BJ (cell line): ENCODE data around the gene CENPF. TPM values are rescaled to one million over a fixed set of nuclear protein-coding genes. Genes with fewer than 3 reads are reported as not detected.

ENCODE experiments used
- CTCF ChIA-PET: fragments of 350-600 bp; formaldehyde crosslinking; extraction: SDS; loops from one replicate; lab custom pipeline; 2021; ENCODE audit warnings: antibody characterized with exemption, inconsistent platforms; lab: Yijun Ruan, JAX
- POLR2A ChIA-PET: fragments of 300-600 bp; sonication (Branson Sonifier 250); formaldehyde crosslinking; extraction: SDS; loops from one replicate; lab custom pipeline; 2021; ENCODE audit warnings: antibody characterized with exemption; lab: Charles Lee
- DNase-seq: peaks from one replicate; pipeline ENCODE4 v3.0.0-alpha.2; 2011; ENCODE audit warnings: low read depth
- H3K27me3 ChIP-seq: 2 replicates; pipeline ENCODE4 v1.6.0; 2011; ENCODE audit warnings: low read length; ENCODE audit not compliant: control insufficient read depth, insufficient read depth
- H3K36me3 ChIP-seq: 2 replicates; pipeline ENCODE4 v1.5.1; 2011; ENCODE audit warnings: low read length; ENCODE audit not compliant: control insufficient read depth, insufficient read depth
- H3K4me3 ChIP-seq: 2 replicates; pipeline ENCODE4 v1.5.1; 2011; ENCODE audit warnings: low read depth, mild to moderate bottlenecking, control low read depth, low read length
- CTCF ChIP-seq: IDR thresholded peaks from 2 replicates; pipeline ENCODE4 v1.5.1; 2011; ENCODE audit warnings: low read depth, mild to moderate bottlenecking, control low read depth, inconsistent platforms, low read length, moderate library complexity; ENCODE audit not compliant: insufficient read depth
- polyA minus RNA-seq: library from RNA; depleted of rRNA, polyadenylated mRNA; stranded (reverse); fragments of >200 nt; gene quantifications from 2 replicates; pipeline ENCODE4 v1.2.3, GENCODE V29; 2011; rRNA and poly(A)+ RNA removed
- polyA plus RNA-seq: library from polyadenylated mRNA; depleted of rRNA; stranded (reverse); fragments of >200 nt; gene quantifications from 2 replicates; pipeline ENCODE4 v1.2.3, GENCODE V29; 2011; rRNA removed

Gene CENPF
- 10.9 and 18.7 TPM in 2 replicates for polyA plus RNA-seq
- 6.4 and 9.0 TPM in 2 replicates for polyA minus RNA-seq

DNA sequence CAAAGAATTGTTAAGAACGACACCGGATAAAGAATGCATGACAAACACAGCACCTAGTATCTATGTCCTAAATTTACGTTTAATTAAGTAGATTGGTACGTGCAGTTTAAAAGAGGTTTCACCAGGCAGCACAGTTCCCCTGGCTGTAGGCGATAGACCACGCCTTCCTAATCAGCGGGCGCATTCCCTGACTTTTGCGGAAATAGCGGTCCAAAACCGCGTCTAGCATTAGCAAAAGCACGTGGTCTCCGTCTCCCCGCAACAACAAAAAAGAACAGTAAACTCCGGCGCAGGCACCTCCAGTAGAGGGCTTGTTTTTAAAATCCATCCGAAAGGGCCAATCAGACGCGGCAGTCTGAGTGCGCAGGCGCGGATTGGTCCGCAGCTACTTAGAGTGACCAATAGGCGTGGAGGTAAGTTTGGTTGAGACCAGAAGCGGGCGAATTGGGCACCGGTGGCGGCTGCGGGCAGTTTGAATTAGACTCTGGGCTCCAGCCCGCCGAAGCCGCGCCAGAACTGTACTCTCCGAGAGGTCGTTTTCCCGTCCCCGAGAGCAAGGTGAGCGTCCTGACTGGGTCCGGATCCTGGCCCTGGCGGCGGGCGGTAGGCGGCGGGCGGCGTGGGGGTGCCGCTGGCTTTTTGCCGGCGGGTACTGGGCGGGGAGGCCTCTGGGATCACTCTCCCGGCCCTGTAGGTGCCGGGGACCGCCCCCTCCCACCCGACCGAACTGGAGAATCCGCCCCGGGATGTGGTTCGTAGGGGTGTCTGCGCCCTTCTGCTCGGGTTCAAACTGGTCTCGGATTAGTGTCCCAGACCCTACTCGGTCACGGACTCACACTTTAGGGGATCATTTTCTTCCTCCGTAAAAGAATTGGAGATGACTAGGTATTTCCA lies at the start of gene CENPF:
Gene CENPF (plus strand): TSS at position 432 of the 894 bp plus-strand sequence. CDS start 10,560 bp downstream, outside the sequence.
- TF ChIP-seq CTCF, result peak; percentile 48
- DNase-seq, result peak; percentile 94
- ChIA-PET POLR2A (no interaction called here), CTCF (interaction anchor here (0.6 to 2.1 kb wide), 5 partner anchors 9 to 921 kb away, joined by 3 to 10 read pairs (median 4); no protein-coding TSS in a partner anchor)
- H3K27me3 ChIP-seq, result no peaks in the 10 kb centered on the region
- H3K36me3 ChIP-seq, result no peaks in the 10 kb centered on the region
- peak within 1 kb of the TSS; percentile 75 for H3K4me3 ChIP-seq

DNA sequence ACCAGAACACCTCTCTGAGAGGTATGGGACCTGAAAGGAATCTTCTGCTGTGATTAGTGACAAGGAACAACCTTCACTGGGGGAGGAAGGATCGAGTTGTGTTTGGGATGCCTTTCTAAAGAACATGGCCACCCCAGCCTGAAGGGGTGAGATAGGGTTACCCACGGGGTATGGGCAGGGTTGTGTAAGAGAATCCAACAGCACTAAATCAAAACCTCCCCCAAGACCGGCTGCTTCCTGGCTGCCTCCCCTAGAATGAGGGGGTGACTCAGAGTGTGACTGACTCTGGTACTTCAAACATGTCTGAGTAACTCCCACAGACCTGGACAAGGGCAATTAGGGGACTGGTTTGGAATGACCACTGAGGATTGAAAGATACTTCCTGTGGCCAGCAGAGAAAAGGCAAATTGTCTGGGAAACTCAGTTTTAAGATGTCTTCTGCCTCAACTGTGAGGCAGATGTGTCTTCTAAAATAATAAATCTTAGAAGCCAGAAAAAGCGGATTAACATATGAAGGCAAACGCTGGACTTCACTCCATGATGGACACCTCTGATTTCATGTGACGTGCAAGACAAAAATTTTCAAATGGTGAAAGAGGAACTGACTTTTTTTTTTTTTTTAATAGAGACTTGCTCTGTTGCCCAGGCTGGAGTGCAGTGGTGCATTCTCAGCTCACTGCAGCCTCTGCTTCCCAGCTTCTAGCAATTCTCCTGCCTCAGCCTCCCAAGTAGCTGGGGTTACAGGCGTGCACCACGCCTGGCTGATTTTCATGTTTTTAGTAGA lies 44.9 kb upstream of the CENPF start:
- ChIA-PET POLR2A (no interaction called here), CTCF (interaction anchor here (1.7 kb wide), 1 partner anchor 7 kb away, joined by 7 read pairs; no protein-coding TSS in a partner anchor)
- peak; percentile 50 for DNase-seq
- Histone ChIP-seq H3K4me3 (no peak overlapping the region), H3K27me3 (no peaks in the 10 kb centered on the region), H3K36me3 (no peaks in the 10 kb centered on the region)
- TF ChIP-seq CTCF, result no peak

DNA sequence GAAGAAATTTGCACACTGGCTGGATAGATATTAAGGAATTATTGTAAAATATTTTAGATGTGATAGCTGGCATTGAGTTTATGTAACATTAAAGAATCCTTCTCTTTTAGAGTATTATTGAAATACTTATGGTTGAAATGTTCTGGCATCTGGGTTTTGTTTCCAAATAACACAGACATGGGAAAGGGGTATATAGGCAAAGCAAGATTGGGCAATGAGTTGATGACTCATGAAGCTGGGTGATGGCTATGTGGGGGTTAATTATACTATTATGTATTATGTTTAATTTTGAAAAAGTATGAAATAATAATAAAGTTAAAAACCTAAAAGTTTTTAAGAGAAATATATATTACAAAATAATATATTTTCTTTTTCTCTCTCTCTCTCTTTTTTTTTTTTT lies 39.1 kb upstream of the CENPF start:
- ChIA-PET CTCF (no interaction called here), POLR2A (no interaction called here)
- H3K36me3 ChIP-seq, result no peaks in the 10 kb centered on the region
- DNase-seq, result no peak
- no peak for TF ChIP-seq CTCF
- no peak overlapping the region for H3K4me3 ChIP-seq
- no peaks in the 10 kb centered on the region for H3K27me3 ChIP-seq

- ChIA-PET POLR2A (no interaction called here), CTCF (interaction anchor here (0.6 to 1.1 kb wide), 5 partner anchors 8 to 1149 kb away, joined by 3 to 7 read pairs (median 4); no protein-coding TSS in a partner anchor)
- DNase-seq, result no peak
- no peaks in the 10 kb centered on the region for H3K36me3 ChIP-seq
- H3K4me3 ChIP-seq, result no peak overlapping the region
- TF ChIP-seq CTCF, result no peak
- H3K27me3 ChIP-seq, result no peaks in the 10 kb centered on the region
Observed at GRCh38 chr1:214565310-214565709, 37.7 kb upstream of the CENPF start.
